Dermis microvascular lymphatic vessel endothelial cell (primary cell): ENCODE data around the gene ARHGEF17. TPM values are rescaled to one million over a fixed set of nuclear protein-coding genes. Genes with fewer than 3 reads are reported as not detected.

ENCODE experiments used
- DNase-seq, 2 donors: peaks; one replicate each; pipeline versions ENCODE4 v3.0.0 to v3.0.0-alpha.2; 2010; ENCODE audit warnings: low read depth in 2 of 2
- total RNA-seq: library from RNA; depleted of rRNA; stranded (reverse); fragments of >200 nt; gene quantifications from 2 replicates; pipeline ENCODE4 v1.2.1, GENCODE V29; 2014

The ARHGEF17 gene
- total RNA-seq, 1 donor from 2014 or later, result 29.8 TPM

DNA sequence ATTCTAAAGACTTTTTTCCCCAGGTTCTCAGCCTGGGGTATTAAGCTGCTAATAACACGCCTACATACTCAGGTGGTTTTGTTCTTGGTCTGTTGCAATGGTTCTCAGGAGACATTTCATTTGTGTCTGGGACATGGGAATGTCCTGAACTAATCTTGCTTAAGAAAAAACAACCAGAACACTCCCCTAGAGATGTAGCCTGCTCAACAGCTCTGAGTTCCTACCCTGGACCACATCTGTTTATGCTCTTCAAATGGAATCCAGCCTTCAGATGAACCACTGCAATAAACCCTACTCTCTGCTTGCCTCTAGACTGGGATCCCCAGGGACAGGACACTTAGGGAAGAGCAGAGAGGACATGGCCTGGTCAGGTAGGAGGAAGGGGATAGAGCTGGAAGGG, 98.1 kb downstream of the ARHGEF17 start:
- DNase-seq, result no peak

DNA sequence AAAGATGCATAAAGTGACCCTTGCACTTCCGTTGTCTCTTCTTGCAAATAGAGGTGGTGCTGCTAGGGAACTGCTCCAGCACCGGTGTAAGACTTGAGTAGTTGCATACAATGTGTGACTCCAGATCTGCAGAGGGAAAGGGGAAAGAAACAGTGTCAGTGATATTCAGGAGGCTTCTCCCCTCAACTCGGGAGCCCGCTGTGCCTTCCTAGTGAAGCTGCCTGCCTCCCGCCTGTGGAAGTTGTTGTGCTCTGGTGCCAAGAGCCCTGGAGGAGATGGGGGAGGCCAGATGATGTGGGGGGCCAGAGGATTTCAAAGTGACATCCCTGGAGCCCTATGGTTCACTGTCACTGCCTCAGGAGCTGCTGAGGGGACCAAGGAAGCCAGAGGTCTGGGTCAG, 98.5 kb downstream of the ARHGEF17 start:
- DNase-seq, result no peak

DNA sequence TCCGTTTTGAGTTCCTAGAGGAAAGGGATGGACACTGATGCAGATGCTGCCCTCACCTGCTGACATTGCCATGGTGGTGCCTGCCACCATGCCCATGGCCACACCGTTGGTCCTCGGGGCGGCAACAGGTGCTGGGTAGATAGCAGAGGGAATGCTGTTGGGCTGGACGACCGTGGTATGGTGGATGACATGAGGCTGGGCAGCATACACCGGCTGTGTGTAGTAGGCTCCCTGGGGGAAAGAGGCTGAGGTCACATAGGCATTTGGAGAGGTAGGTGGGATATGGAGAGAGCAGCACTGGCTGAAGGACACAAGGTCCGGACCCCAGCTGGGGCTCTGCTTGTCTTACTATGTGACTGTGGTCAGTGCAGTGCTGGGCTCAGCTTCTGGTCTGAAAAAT, 101.4 kb downstream of the ARHGEF17 start:
- DNase-seq, result no peak

DNA sequence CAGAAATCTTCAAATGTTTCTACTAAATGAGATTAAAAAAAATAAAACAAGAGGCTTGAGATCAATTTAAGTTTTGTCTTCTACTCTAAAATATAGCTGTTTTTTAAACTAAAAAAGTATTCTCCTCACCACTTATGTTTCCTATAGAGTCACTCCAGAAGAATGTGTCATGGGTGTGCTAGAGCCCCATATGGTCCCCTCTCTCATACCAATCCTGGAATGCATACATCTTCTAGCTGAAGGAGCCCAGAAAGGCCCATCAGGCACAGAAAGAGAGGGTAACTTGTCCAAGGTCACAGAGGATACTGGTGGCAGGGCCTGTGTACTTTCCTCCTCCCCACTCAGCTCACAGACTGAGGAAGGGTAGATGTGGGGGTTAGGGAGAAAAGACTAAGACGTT, 102.6 kb downstream of the ARHGEF17 start:
- DNase-seq, result no peak

DNA sequence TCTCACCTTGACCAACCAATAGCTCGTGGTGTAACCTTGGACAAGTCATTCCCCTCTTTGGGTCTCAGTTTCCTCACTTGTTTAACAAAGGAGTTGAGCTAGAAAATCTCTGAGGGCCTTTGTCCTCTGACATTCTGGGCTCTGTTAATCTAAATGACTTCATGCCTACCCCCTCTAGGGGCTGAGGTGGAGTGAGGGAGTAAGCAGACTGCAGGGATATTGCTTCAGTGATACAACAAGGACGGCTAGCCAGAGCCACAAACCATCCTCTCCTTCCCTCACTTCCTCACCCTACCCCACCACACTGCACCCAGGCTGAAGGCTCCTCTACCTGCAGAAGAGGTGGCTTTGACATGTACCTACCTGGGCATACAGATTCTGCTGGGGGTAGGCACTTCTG, 103.0 kb downstream of the ARHGEF17 start:
- DNase-seq, result no peak

DNA sequence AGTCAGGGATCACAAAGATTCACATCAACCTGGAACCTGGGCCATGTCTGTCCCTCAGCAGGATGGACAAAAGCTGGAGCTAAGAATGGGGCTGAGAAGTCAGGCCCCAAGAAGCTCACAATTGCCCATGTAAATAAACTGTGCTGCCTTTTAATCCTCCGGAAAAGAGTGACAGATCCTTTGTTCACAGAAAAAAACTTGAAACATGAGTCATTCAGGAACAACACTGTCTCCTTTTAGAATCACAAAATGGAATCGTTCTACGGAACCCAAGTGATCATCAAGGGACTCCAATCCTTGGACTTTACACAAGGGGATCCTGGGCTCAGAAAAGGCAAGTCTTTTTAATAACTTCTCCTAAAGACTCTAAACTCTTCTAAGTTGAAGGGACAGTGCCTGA, 104.2 kb downstream of the ARHGEF17 start:
- DNase-seq, result peak in 1 of 2 donors; percentile 68

DNA sequence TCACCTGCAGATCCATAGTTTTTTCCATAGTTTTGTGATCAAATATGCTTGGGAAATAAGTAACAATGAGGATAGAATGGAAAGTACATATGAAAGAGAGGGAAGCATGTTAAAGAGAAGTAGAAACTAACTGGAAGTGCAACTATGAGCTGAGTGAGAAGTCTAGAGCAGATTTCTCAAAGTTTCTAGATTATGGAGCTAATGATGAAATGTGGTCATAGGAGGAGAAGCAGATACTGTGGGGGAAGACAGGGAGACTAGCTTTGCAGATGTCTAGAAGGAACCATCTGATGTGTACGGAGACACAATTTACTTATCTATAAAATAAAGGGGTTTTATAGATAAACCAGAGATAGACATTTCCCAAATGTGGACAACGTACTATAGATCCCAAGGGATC, 105.2 kb downstream of the ARHGEF17 start:
- no peak for DNase-seq

DNA sequence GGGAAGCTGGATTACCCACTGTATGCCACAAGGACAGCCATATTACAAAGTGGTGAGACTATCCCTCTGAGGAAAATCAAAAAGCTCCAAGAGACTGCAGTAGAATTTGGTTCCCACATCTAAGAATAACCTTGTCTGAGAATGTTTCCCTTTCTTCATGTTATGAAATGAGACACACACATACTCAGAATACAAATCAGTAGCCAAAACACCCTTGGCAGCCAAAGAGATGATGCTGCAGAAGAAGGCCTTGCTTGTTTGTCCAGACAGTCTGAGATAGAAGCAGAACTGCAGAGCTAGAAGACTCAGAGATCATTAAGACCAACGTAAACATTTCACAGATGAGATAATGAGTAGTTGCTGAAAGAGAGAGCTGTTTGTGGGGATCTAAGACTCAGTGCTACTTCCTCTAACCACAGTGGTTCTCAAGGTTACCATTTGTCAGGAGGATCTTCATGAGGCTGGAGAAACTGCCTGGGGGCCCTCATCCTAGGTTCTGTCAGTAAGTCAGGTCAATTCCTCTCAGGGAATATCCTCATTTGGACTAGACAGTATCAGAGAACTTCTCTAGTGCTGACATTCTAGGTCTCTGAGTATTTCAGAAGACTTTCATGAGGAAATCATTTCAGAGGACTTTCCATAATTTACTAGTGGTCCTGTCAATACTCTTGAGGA, 107.0 kb downstream of the ARHGEF17 start:
- no peak for DNase-seq

DNA sequence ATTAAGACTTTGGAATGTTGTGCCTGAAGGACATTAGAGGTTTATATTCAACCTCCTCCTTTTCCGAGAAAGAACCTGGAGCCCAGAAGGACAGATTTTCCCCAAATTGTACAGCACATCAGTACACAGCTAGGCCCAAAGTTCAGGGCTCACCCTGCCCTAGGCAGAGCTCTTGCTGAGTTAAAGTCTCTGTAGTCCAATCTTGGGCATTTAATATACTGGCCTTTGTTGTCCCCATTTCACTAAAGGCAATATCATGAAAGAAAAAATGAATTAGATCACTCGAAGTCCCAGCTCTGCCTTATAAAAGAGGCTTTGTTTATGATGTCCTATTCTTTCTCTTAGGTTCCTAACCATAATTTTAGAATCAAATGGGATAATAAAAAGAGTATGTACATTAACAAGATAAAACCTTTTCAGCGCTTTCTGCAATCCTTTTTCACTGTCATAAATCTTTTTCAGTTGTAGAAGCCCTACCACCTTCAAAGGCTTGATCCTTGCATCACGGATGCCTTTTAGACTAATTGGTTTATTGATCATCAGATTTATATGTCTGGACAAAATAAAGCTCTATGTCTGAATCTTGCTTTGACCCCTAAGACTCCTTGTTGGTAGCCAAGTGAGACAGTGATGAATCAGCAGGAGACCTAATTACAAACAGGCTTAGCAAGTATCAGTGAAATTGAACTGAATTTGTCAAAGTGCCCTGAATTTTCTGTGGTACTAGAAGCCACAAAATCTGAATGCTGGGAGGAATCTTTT, 108.0 kb downstream of the ARHGEF17 start:
- DNase-seq, result no peak

DNA sequence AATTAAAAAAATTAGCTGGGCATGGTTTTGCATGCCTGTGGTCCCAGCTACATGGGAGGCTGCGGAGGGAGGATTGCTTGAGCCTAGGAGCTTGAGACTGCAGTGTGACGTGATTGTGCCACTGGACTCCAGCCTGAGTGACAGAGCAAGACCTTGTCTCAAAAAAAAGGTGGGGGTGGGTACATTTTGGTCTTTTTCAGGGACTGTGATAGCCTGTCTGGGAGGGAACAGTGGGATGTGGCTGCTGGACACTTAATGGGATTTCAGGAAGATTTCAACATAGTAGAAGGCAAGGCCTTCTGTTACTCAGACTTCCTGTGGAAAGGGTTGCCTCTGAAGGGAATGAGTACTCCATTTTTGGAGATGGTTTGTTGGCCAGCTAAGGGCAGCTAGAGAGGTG, 108.7 kb downstream of the ARHGEF17 start:
- DNase-seq, result no peak

Other genes starting within 250 kb of the ARHGEF17 start
- 13.5 and 26.2 TPM in 2 replicates for gene FCHSD2, start 166.0 kb upstream of the ARHGEF17 start, total RNA-seq
- 0.25 and 0.64 TPM in 2 replicates for gene P2RY2, start 90.0 kb upstream of the ARHGEF17 start, total RNA-seq
- gene P2RY6, start 35.9 kb upstream of the ARHGEF17 start, total RNA-seq, result 0.25 and 0.26 TPM in 2 replicates
- 4.5 and 4.8 TPM in 2 replicates for gene RELT, start 68.1 kb downstream of the ARHGEF17 start, total RNA-seq